Hepatocyte (in vitro differentiated cells): Measurements from ENCODE around the gene RRH. TPM values are rescaled to one million over a fixed set of nuclear protein-coding genes. Genes with fewer than 3 reads are reported as not detected.

Source experiments
- DNase-seq: peaks from one replicate; pipeline ENCODE4 v3.0.0-alpha.2; 2016; ENCODE audit warnings: low spot score
- H2AFZ ChIP-seq: fragments of 200-600 bp; sonication (generic); 2 replicates; pipeline ENCODE4 v1.6.0; 2016; ENCODE audit warnings: antibody characterized with exemption, mild to moderate bottlenecking
- H3K27ac ChIP-seq: fragments of 200-600 bp; sonication (generic); 2 replicates; pipeline ENCODE4 v1.5.1; 2016; ENCODE audit warnings: mild to moderate bottlenecking
- H3K27me3 ChIP-seq: fragments of 200-600 bp; sonication (generic); 2 replicates; pipeline ENCODE4 v1.6.1; 2016
- H3K36me3 ChIP-seq: fragments of 200-600 bp; sonication (generic); replicated peaks from 2 replicates; pipeline ENCODE4 v1.5.1; 2016; ENCODE audit warnings: low read depth; ENCODE audit not compliant: insufficient read depth
- H3K4me1 ChIP-seq: fragments of 200-600 bp; sonication (generic); 2 replicates; pipeline ENCODE4 v1.5.1; 2016; ENCODE audit warnings: mild to moderate bottlenecking, moderate library complexity; ENCODE audit not compliant: insufficient read depth
- H3K4me2 ChIP-seq: fragments of 200-600 bp; sonication (generic); 2 replicates; pipeline ENCODE4 v1.6.0; 2016
- H3K4me3 ChIP-seq: fragments of 200-600 bp; sonication (generic); 2 replicates; pipeline ENCODE4 v1.5.1; 2016; ENCODE audit warnings: mild to moderate bottlenecking
- H3K79me2 ChIP-seq: fragments of 200-600 bp; sonication (generic); 2 replicates; pipeline ENCODE4 v1.6.0; 2017; ENCODE audit warnings: mild to moderate bottlenecking
- H3K9me2 ChIP-seq: fragments of 200-600 bp; sonication (generic); replicated peaks from 2 replicates; pipeline ENCODE4 v1.6.0; 2017; ENCODE audit warnings: mild to moderate bottlenecking; ENCODE audit not compliant: insufficient read depth
- H3K9me3 ChIP-seq: fragments of 200-600 bp; sonication (generic); 2 replicates; pipeline ENCODE4 v1.5.1; 2016; ENCODE audit warnings: low read depth, mild to moderate bottlenecking
- H4K20me1 ChIP-seq: fragments of 200-600 bp; sonication (generic); 2 replicates; pipeline ENCODE4 v1.6.0; 2016; ENCODE audit warnings: mild to moderate bottlenecking; ENCODE audit not compliant: insufficient read depth, poor library complexity, severe bottlenecking
- CTCF ChIP-seq: fragments of 200-600 bp; sonication (generic); IDR thresholded peaks from 2 replicates; pipeline ENCODE4 v1.5.1; 2016; ENCODE audit warnings: antibody characterized with exemption, mild to moderate bottlenecking; ENCODE audit not compliant: poor library complexity
- EZH2 ChIP-seq: fragments of 200-600 bp; sonication (generic); IDR thresholded peaks from 2 replicates; pipeline ENCODE4 v1.6.1; 2016; ENCODE audit warnings: antibody characterized with exemption, mild to moderate bottlenecking, borderline replicate concordance
- EZH2phosphoT487 ChIP-seq: fragments of 200-600 bp; sonication (generic); IDR thresholded peaks from one replicate; pipeline ENCODE4 v1.6.1; 2018; ENCODE audit warnings: antibody characterized with exemption, mild to moderate bottlenecking, low read depth, moderate library complexity; ENCODE audit not compliant: unreplicated experiment, severe bottlenecking
- WGBS: methylation state at CpG from one replicate; pipeline ENCODE4 v1.1.6; 2016; ENCODE audit warnings: low lambda C conversion rate; ENCODE audit errors: missing lambda C conversion rate; 5-methylcytosine and 5-hydroxymethylcytosine counted together
- polyA plus RNA-seq: library from polyadenylated mRNA; unstranded; fragments of >200 nt; fragmentation: Nextera tagmentation; extraction: Ambion mirVana; gene quantifications from 2 replicates; pipeline ENCODE4 v1.2.1, GENCODE V29; 2016
- total RNA-seq: library from RNA; depleted of rRNA; stranded (reverse); fragments of >200 nt; gene quantifications from 2 replicates; pipeline ENCODE4 v1.2.3, GENCODE V29; 2014

RRH gene
- total and polyA plus RNA-seq, 2 experiments from 2014 or later, result not detected

GRCh38 chr4:109816082-109816442 is 11.7 kb upstream of the RRH start:
- peaks cover 11% of the 10 kb centered on the region for H3K4me1 ChIP-seq
- H3K4me3 ChIP-seq, result peak overlapping the region; percentile 41
- no peaks in the 10 kb centered on the region for H3K36me3 ChIP-seq
- under 1% methylated on average over 19 of the region's 19 CpGs for WGBS
- peak overlapping the region; percentile 80 for H3K4me2 ChIP-seq
- peak; percentile 11 for DNase-seq
- H3K9me2 ChIP-seq, result no peaks in the 10 kb centered on the region
- H4K20me1 ChIP-seq, result peaks cover 4% of the 10 kb centered on the region
- H3K79me2 ChIP-seq, result peaks cover 40% of the 10 kb centered on the region
- peak overlapping the region; percentile 94 for H3K27ac ChIP-seq
- TF ChIP-seq EZH2 (no peak), CTCF (no peak), EZH2phosphoT487 (no peak)
- no peaks in the 10 kb centered on the region for H3K27me3 ChIP-seq
- H3K9me3 ChIP-seq, result no peaks in the 10 kb centered on the region
- H2AFZ ChIP-seq, result peak overlapping the region; percentile 66

GRCh38 chr4:109816894-109817293 is 10.9 kb upstream of the RRH start:
- Histone ChIP-seq H3K4me3 (peak overlapping the region; percentile 41), H3K27me3 (no peaks in the 10 kb centered on the region), H3K4me2 (peak overlapping the region; percentile 80), H2AFZ (no peak overlapping the region), H3K79me2 (peaks cover 40% of the 10 kb centered on the region), H4K20me1 (peaks cover 4% of the 10 kb centered on the region), H3K4me1 (peaks cover 11% of the 10 kb centered on the region), H3K9me3 (no peaks in the 10 kb centered on the region), H3K27ac (no peak overlapping the region), H3K36me3 (no peaks in the 10 kb centered on the region), H3K9me2 (no peaks in the 10 kb centered on the region)
- no peak for DNase-seq
- 63% methylated on average over 1 of the region's 1 CpG for WGBS
- TF ChIP-seq EZH2phosphoT487, result no peak
- no peak for TF ChIP-seq EZH2
- TF ChIP-seq CTCF, result no peak

- no peak overlapping the region for H3K4me3 ChIP-seq
- no peaks in the 10 kb centered on the region for H3K27me3 ChIP-seq
- H2AFZ ChIP-seq, result no peak overlapping the region
- no peak overlapping the region for H3K27ac ChIP-seq
- TF ChIP-seq CTCF (no peak), EZH2 (no peak), EZH2phosphoT487 (no peak)
- peaks cover 4% of the 10 kb centered on the region for H4K20me1 ChIP-seq
- 91% methylated on average over 4 of the region's 4 CpGs for WGBS
- H3K9me3 ChIP-seq, result no peaks in the 10 kb centered on the region
- peaks cover 40% of the 10 kb centered on the region for H3K79me2 ChIP-seq
- peaks cover 11% of the 10 kb centered on the region for H3K4me1 ChIP-seq
- H3K36me3 ChIP-seq, result no peaks in the 10 kb centered on the region
- no peak overlapping the region for H3K4me2 ChIP-seq
- no peaks in the 10 kb centered on the region for H3K9me2 ChIP-seq
- DNase-seq, result no peak
Measured at GRCh38 chr4:109818268-109818667, 9.5 kb upstream of the RRH start.

- Histone ChIP-seq H2AFZ (no peak overlapping the region), H3K9me3 (no peaks in the 10 kb centered on the region), H3K36me3 (no peaks in the 10 kb centered on the region), H3K27ac (no peak overlapping the region), H4K20me1 (peaks cover 4% of the 10 kb centered on the region), H3K4me2 (no peak overlapping the region), H3K27me3 (no peaks in the 10 kb centered on the region), H3K79me2 (peaks cover 40% of the 10 kb centered on the region), H3K9me2 (no peaks in the 10 kb centered on the region), H3K4me3 (no peak overlapping the region), H3K4me1 (peaks cover 11% of the 10 kb centered on the region)
- 97% methylated on average over 2 of the region's 2 CpGs for WGBS
- TF ChIP-seq EZH2 (no peak), EZH2phosphoT487 (no peak), CTCF (no peak)
- no peak for DNase-seq
Measured at GRCh38 chr4:109820563-109820962, 7.2 kb upstream of the RRH start.
